Measurements from ENCODE around the gene NMNAT2. TPM values are rescaled to one million over a fixed set of nuclear protein-coding genes. Genes with fewer than 3 reads are reported as not detected.

NMNAT2 gene
- polyA plus RNA-seq, 3 donors, result 0.22 to 0.43 TPM; not detected in 1

GRCh38 chr1:183285746-183286145 lies 132.4 kb downstream of the NMNAT2 start:
- no peak for TF ChIP-seq CTCF (IDR thresholded peaks at IDR 0.05)
- H2AFZ ChIP-seq (ENCODE audit: insufficient read depth, low read depth, low read length, poor library complexity, severe bottlenecking), result no peak overlapping the region
- no peak overlapping the region for H3K9ac ChIP-seq (ENCODE audit: insufficient read depth, low read length, poor library complexity, severe bottlenecking)
- H3K27me3 ChIP-seq (ENCODE audit: control insufficient read depth in 2 of 2, insufficient read depth in 2 of 2, low read length in 2 of 2), result no peaks in the 10 kb centered on the region
- H3K27ac ChIP-seq (ENCODE audit: low read depth in 1 of 2, low read length in 2 of 2), result no peak overlapping the region
- H3K9me3 ChIP-seq (replicated peaks in 1 of 2; ENCODE audit: control insufficient read depth in 1 of 2, insufficient read depth in 1 of 2, low read length in 2 of 2), result peaks cover 0 to 7% of the 10 kb centered on the region in 2 donors
- no peaks in the 10 kb centered on the region for H4K20me1 ChIP-seq (ENCODE audit: insufficient read depth, low read length)
- DNase-seq, result no peak
- peaks cover 8 to 9% of the 10 kb centered on the region in 2 donors for H3K4me1 ChIP-seq (ENCODE audit: control insufficient read depth in 1 of 2, insufficient read depth in 2 of 2, low read length in 2 of 2)
- no peak overlapping the region for H3K27ac Mint-ChIP-seq
- H3K27me3 Mint-ChIP-seq (ENCODE audit: low read depth in 3 of 3), result peaks cover 0 to 3% (median 2%) of the 10 kb centered on the region in 3 donors
- no peak overlapping the region for H3K4me3 ChIP-seq (replicated peaks in 1 of 3; ENCODE audit: low read depth in 2 of 3, low read length in 3 of 3)
- no peaks in the 10 kb centered on the region for H3K36me3 Mint-ChIP-seq
- intact Hi-C loops (cut with micrococcal nuclease), result loop anchor here in 1 of 2 donors (10.0 kb wide), 1 partner anchor 259 kb away; no protein-coding TSS in a partner anchor
- H3K9me3 Mint-ChIP-seq, result peaks cover 0 to 4% (median 0%) of the 10 kb centered on the region in 7 donors
- no CpG with 5 or more reads among the region's 4 CpGs for WGBS (ENCODE audit: insufficient coverage)
- H3K4me1 Mint-ChIP-seq, result peaks cover 9% of the 10 kb centered on the region
- H3K4me2 ChIP-seq (replicated peaks; ENCODE audit: extremely low read depth, low read length, poor library complexity, severe bottlenecking), result no peak overlapping the region
- no peaks in the 10 kb centered on the region for H3K79me2 ChIP-seq (ENCODE audit: insufficient read depth, low read length)
- H3K36me3 ChIP-seq (replicated peaks in 1 of 2; ENCODE audit: control insufficient read depth in 1 of 2, insufficient read depth in 2 of 2, low read length in 2 of 2), result no peaks in the 10 kb centered on the region
- H3K4me3 Mint-ChIP-seq, result no peak overlapping the region

- H3K27ac Mint-ChIP-seq, result no peak overlapping the region
- H3K36me3 Mint-ChIP-seq, result no peaks in the 10 kb centered on the region
- peaks cover 0 to 4% (median 0%) of the 10 kb centered on the region in 7 donors for H3K9me3 Mint-ChIP-seq
- no peak overlapping the region for H3K27ac ChIP-seq (ENCODE audit: low read depth in 1 of 2, low read length in 2 of 2)
- intact Hi-C loops (cut with micrococcal nuclease), result loop anchor here in 1 of 2 donors (10.0 kb wide), 1 partner anchor 260 kb away; no protein-coding TSS in a partner anchor
- DNase-seq, result no peak
- H3K9me3 ChIP-seq (replicated peaks in 1 of 2; ENCODE audit: control insufficient read depth in 1 of 2, insufficient read depth in 1 of 2, low read length in 2 of 2), result peaks cover 0 to 7% of the 10 kb centered on the region in 2 donors
- no peaks in the 10 kb centered on the region for H3K79me2 ChIP-seq (ENCODE audit: insufficient read depth, low read length)
- no peak overlapping the region for H3K4me2 ChIP-seq (replicated peaks; ENCODE audit: extremely low read depth, low read length, poor library complexity, severe bottlenecking)
- WGBS (ENCODE audit: insufficient coverage), result no CpG with 5 or more reads among the region's 1 CpG
- TF ChIP-seq CTCF (IDR thresholded peaks at IDR 0.05), result no peak
- H3K27me3 ChIP-seq (ENCODE audit: control insufficient read depth in 2 of 2, insufficient read depth in 2 of 2, low read length in 2 of 2), result no peaks in the 10 kb centered on the region
- H3K4me1 Mint-ChIP-seq, result peaks cover 12% of the 10 kb centered on the region
- no peak overlapping the region for H3K9ac ChIP-seq (ENCODE audit: insufficient read depth, low read length, poor library complexity, severe bottlenecking)
- no peak overlapping the region for H3K4me3 Mint-ChIP-seq
- H3K4me3 ChIP-seq (replicated peaks in 1 of 3; ENCODE audit: low read depth in 2 of 3, low read length in 3 of 3), result no peak overlapping the region
- H4K20me1 ChIP-seq (ENCODE audit: insufficient read depth, low read length), result no peaks in the 10 kb centered on the region
- H2AFZ ChIP-seq (ENCODE audit: insufficient read depth, low read depth, low read length, poor library complexity, severe bottlenecking), result no peak overlapping the region
- H3K27me3 Mint-ChIP-seq (ENCODE audit: low read depth in 3 of 3), result peaks cover 0 to 3% (median 2%) of the 10 kb centered on the region in 3 donors
- H3K36me3 ChIP-seq (replicated peaks in 1 of 2; ENCODE audit: control insufficient read depth in 1 of 2, insufficient read depth in 2 of 2, low read length in 2 of 2), result no peaks in the 10 kb centered on the region
- H3K4me1 ChIP-seq (ENCODE audit: control insufficient read depth in 1 of 2, insufficient read depth in 2 of 2, low read length in 2 of 2), result peaks cover 12 to 14% of the 10 kb centered on the region in 2 donors
Measured at GRCh38 chr1:183285256-183285655, 132.9 kb downstream of the NMNAT2 start.

All from CD14-positive monocyte (primary cell).